GM20000 (cell line): ENCODE measurements around the gene PHRF1.

Source experiments
- DNase-seq: peaks from one replicate; pipeline ENCODE4 v3.0.0; 2012; ENCODE audit warnings: low spot score
- CTCF ChIP-seq: IDR thresholded peaks from 2 replicates; pipeline ENCODE4 v1.5.1; 2012; ENCODE audit warnings: mild to moderate bottlenecking, control low read depth; ENCODE audit errors: extremely low read depth, missing control alignments

Gene PHRF1

GRCh38 chr11:575996-576768 is at the start of gene PHRF1:
PHRF1 (plus strand) TSS chr11:576470; CDS start chr11:581513, 5,043 bp downstream.
- peak; percentile 100 for DNase-seq
- no peak for TF ChIP-seq CTCF

- TF ChIP-seq CTCF: no peak
Measured at GRCh38 chr11:528166-528814, 48.0 kb upstream of the PHRF1 start.

GRCh38 chr11:528815-529727 is 47.2 kb upstream of the PHRF1 start:
- no peak for TF ChIP-seq CTCF

More at GRCh38 chr11:528166-528814, 48.0 kb upstream of the PHRF1 start:
- DNase-seq: no peak

GRCh38 chr11:529728-530411 is 46.4 kb upstream of the PHRF1 start:
- no peak for DNase-seq
- no peak for TF ChIP-seq CTCF

More at GRCh38 chr11:528815-529727, 47.2 kb upstream of the PHRF1 start:
- DNase-seq: no peak

GRCh38 chr11:530960-531831 is 45.1 kb upstream of the PHRF1 start:
- no peak for TF ChIP-seq CTCF
- no peak for DNase-seq

GRCh38 chr11:531919-532526 is 44.2 kb upstream of the PHRF1 start:
- TF ChIP-seq CTCF: no peak
- DNase-seq: no peak
